C4-2B (cell line): ENCODE measurements around the gene METTL24.

Source experiments
- ZFX ChIP-seq: fragments of 450-650 bp; IDR thresholded peaks from 2 replicates; pipeline ENCODE4 v1.6.1; 2017
- TF ChIP-seq, protein P1 (sequence below): fragments of 450-650 bp; conservative IDR thresholded peaks from 2 replicates; pipeline ENCODE4 v1.5.1; 2017; ENCODE audit warnings: mild to moderate bottlenecking

DNA sequence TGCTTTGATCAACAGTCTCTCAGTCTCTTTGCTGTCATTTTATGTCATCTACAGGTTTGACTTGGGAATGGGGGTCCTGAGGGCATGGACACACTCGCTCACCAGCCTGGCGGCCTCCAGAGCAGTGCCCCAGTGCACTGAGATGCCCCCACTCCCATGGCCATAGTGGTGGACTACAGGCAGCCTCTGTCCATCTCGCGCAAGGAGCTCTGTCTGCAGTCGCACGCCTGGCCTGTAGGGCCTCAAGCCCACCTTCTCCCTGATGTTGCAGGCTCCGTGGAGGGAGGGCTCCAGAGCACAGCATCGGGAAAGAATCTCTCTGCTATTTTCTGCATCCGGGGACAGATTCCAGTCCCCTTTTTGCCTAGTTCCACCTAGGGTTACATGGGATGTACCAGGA, 34.6 kb upstream of the METTL24 start:
- TF ChIP-seq, protein P1, sequence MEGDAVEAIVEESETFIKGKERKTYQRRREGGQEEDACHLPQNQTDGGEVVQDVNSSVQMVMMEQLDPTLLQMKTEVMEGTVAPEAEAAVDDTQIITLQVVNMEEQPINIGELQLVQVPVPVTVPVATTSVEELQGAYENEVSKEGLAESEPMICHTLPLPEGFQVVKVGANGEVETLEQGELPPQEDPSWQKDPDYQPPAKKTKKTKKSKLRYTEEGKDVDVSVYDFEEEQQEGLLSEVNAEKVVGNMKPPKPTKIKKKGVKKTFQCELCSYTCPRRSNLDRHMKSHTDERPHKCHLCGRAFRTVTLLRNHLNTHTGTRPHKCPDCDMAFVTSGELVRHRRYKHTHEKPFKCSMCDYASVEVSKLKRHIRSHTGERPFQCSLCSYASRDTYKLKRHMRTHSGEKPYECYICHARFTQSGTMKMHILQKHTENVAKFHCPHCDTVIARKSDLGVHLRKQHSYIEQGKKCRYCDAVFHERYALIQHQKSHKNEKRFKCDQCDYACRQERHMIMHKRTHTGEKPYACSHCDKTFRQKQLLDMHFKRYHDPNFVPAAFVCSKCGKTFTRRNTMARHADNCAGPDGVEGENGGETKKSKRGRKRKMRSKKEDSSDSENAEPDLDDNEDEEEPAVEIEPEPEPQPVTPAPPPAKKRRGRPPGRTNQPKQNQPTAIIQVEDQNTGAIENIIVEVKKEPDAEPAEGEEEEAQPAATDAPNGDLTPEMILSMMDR: no peak
- TF ChIP-seq ZFX: no peak
